ENCODE results near the gene OR2W3. TPM values are rescaled to one million over a fixed set of nuclear protein-coding genes. Genes with fewer than 3 reads are reported as not detected.

OR2W3 gene
- total RNA-seq, 4 donors from 2014 or later: 0.49 TPM; not detected in 3

- no peak for TF ChIP-seq CTCF (IDR thresholded peaks at IDR 0.05)
- TF ChIP-seq POLR2A (IDR thresholded peaks at IDR 0.05): no peak
- intact Hi-C loops (cut with DNase I; ENCODE audit: low total_unique reads): no loop called here
- H3K4me1 ChIP-seq: no peaks in the 10 kb centered on the region
- no peak overlapping the region for H3K4me3 ChIP-seq
- no peak overlapping the region for H3K27ac ChIP-seq
- DNase-seq: no peak
- H3K27me3 ChIP-seq: no peaks in the 10 kb centered on the region
- H3K9me3 ChIP-seq: no peaks in the 10 kb centered on the region
- H3K36me3 ChIP-seq: no peaks in the 10 kb centered on the region
Measured at GRCh38 chr1:247914941-247915662, 19.7 kb downstream of the OR2W3 start.

- H3K27ac ChIP-seq: no peak within 1 kb of the TSS
- DNase-seq: no peak
- intact Hi-C loops (cut with DNase I; ENCODE audit: low total_unique reads): no loop called here
- no peaks in the 10 kb centered on the region for H3K27me3 ChIP-seq
- H3K36me3 ChIP-seq: no peaks in the 10 kb centered on the region
- no peaks in the 10 kb centered on the region for H3K9me3 ChIP-seq
- no peak within 1 kb of the TSS for H3K4me3 ChIP-seq
- no peaks in the 10 kb centered on the region for H3K4me1 ChIP-seq
- no peak for TF ChIP-seq CTCF (IDR thresholded peaks at IDR 0.05)
- TF ChIP-seq POLR2A (IDR thresholded peaks at IDR 0.05): no peak
Measured at GRCh38 chr1:247919952-247920351, 24.6 kb downstream of the OR2W3 start, which contains the start of gene OR2T8. TSS of gene OR2T8 (plus strand) at chr1:247920252. CDS start at chr1:247921018, 766 bp downstream.

GRCh38 chr1:247923941-247924340 lies 28.6 kb downstream of the OR2W3 start:
- no peaks in the 10 kb centered on the region for H3K36me3 ChIP-seq
- intact Hi-C loops (cut with DNase I; ENCODE audit: low total_unique reads): no loop called here
- no peaks in the 10 kb centered on the region for H3K27me3 ChIP-seq
- H3K4me3 ChIP-seq: no peak overlapping the region
- TF ChIP-seq CTCF (IDR thresholded peaks at IDR 0.05): no peak
- no peak for TF ChIP-seq POLR2A (IDR thresholded peaks at IDR 0.05)
- no peak for DNase-seq
- no peak overlapping the region for H3K27ac ChIP-seq
- H3K4me1 ChIP-seq: no peaks in the 10 kb centered on the region
- no peaks in the 10 kb centered on the region for H3K9me3 ChIP-seq

GRCh38 chr1:247924868-247925267 lies 29.5 kb downstream of the OR2W3 start, which contains the start of gene OR2AJ1:
TSS of gene OR2AJ1 (plus strand) at chr1:247924889. CDS start at chr1:247933769, 8,880 bp downstream.
- Histone ChIP-seq H3K4me1 (no peaks in the 10 kb centered on the region), H3K9me3 (no peaks in the 10 kb centered on the region), H3K27me3 (no peaks in the 10 kb centered on the region), H3K36me3 (no peaks in the 10 kb centered on the region), H3K4me3 (no peak within 1 kb of the TSS), H3K27ac (no peak within 1 kb of the TSS)
- intact Hi-C loops (cut with DNase I; ENCODE audit: low total_unique reads): no loop called here
- DNase-seq: no peak
- TF ChIP-seq CTCF (IDR thresholded peaks at IDR 0.05): no peak
- TF ChIP-seq POLR2A (IDR thresholded peaks at IDR 0.05): no peak

GRCh38 chr1:247933989-247934388 lies 38.6 kb downstream of the OR2W3 start:
- intact Hi-C loops (cut with DNase I; ENCODE audit: low total_unique reads): no loop called here
- Histone ChIP-seq H3K27ac (no peak overlapping the region), H3K4me3 (no peak overlapping the region), H3K4me1 (no peaks in the 10 kb centered on the region), H3K36me3 (no peaks in the 10 kb centered on the region), H3K9me3 (no peaks in the 10 kb centered on the region), H3K27me3 (no peaks in the 10 kb centered on the region)
- no peak for TF ChIP-seq CTCF (IDR thresholded peaks at IDR 0.05)
- no peak for TF ChIP-seq POLR2A (IDR thresholded peaks at IDR 0.05)
- no peak for DNase-seq
